Measurements from ENCODE around the gene PCDHGB4. TPM values are rescaled to one million over a fixed set of nuclear protein-coding genes. Genes with fewer than 3 reads are reported as not detected.

PCDHGB4 gene
- total and polyA plus RNA-seq, 2 of the 8 experiments (the other 6 are each of a cell fraction or from before 2014, with no cell fraction given), result 8.0 to 9.1 TPM

DNA sequence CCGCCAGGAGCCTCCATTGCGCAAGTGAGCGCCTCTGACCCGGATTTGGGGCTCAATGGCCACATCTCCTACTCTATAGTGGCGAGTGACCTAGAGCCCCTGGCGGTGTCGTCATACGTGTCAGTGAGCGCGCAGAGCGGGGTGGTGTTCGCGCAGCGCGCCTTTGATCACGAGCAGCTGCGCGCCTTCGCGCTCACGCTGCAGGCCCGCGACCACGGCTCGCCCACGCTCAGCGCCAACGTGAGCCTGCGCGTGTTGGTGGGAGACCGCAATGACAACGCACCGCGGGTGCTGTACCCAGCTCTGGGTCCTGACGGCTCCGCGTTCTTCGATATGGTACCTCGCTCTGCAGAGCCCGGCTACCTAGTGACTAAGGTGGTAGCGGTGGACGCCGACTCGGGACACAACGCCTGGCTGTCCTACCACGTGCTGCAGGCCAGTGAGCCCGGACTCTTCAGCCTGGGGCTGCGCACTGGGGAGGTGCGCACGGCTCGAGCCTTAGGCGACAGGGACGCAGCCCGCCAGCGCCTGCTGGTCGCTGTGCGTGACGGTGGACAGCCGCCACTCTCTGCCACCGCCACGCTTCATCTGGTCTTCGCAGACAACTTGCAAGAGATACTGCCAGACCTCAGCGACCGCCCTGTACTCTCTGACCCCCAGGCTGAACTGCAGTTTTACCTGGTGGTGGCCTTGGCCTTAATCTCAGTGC, 22.3 kb downstream of the PCDHGB4 start:
- 95% methylated on average over 62 of the region's 64 CpGs; no CpG with 5 or more reads in 1 of the 2 experiments for WGBS, 2 experiments (ENCODE audit: extremely low coverage in 1 of 2, insufficient coverage in 1 of 2, insufficient read length in 1 of 2, insufficient replicate concordance in 2 of 2, low coverage in 1 of 2, low lambda C conversion rate in 2 of 2, missing lambda C conversion rate in 1 of 2)
- Histone ChIP-seq H3K18ac (ENCODE audit: extremely low read depth, low read length) (no peak overlapping the region), H3K56ac (replicated peaks; ENCODE audit: insufficient read length, low read depth, low read length) (no peak overlapping the region), H3K9me3 (ENCODE audit: insufficient read depth in 2 of 2, low read depth in 1 of 2, low read length in 1 of 2) (peaks cover 2 to 11% of the 10 kb centered on the region in 2 experiments; a peak in 2 of 4 replicates), H2BK20ac (ENCODE audit: low read length) (no peak overlapping the region), H3K4me1 (replicated peaks in 1 of 4; ENCODE audit: control insufficient read depth in 3 of 4, insufficient read depth in 4 of 4, low read length in 3 of 4) (no peaks in the 10 kb centered on the region), H4K20me1 (replicated peaks in 1 of 2; ENCODE audit: control insufficient read depth in 1 of 2, insufficient read depth in 2 of 2, low read length in 2 of 2) (peaks cover 0 to 1% of the 10 kb centered on the region in 2 experiments), H3K4me3 (ENCODE audit: extremely low read depth in 1 of 4, insufficient read depth in 2 of 4, low read depth in 3 of 4, low read length in 4 of 4) (no peak overlapping the region), H3K27ac (ENCODE audit: low read depth, low read length) (no peak overlapping the region), H4K5ac (ENCODE audit: insufficient read length, low read depth, low read length) (no peak overlapping the region), H3K9ac (replicated peaks in 1 of 4; ENCODE audit: extremely low read depth in 1 of 4, low read depth in 3 of 4, low read length in 3 of 4) (no peak overlapping the region), H2BK15ac (ENCODE audit: low read length) (no peak overlapping the region), H4K8ac (ENCODE audit: extremely low read depth, insufficient read depth, low read length) (no peak overlapping the region), H3K36me3 (ENCODE audit: control insufficient read depth in 2 of 4, insufficient read depth in 4 of 4, low read length in 3 of 4) (peaks cover 0 to 3% (median 0%) of the 10 kb centered on the region in 4 experiments; a peak in 1 of 8 replicates), H4K91ac (replicated peaks; ENCODE audit: insufficient read length, low read length) (no peak overlapping the region), H2BK120ac (replicated peaks; ENCODE audit: low read depth, low read length) (no peak overlapping the region), H2BK12ac (ENCODE audit: low read depth, low read length) (no peak overlapping the region), H3K79me1 (ENCODE audit: low read depth, low read length) (no peaks in the 10 kb centered on the region), H3K4ac (replicated peaks; ENCODE audit: insufficient read length, low read depth, low read length) (no peak overlapping the region), H2AFZ (ENCODE audit: low read length) (no peak overlapping the region), H3K79me2 (ENCODE audit: control insufficient read depth in 1 of 2, insufficient read depth in 2 of 2, low read length in 2 of 2) (no peaks in the 10 kb centered on the region), H2AK5ac (ENCODE audit: low read depth, low read length) (peak overlapping the region; percentile 70; the same call in 1 of the 2 replicates), H3K4me2 (ENCODE audit: insufficient read depth in 1 of 2, low read depth in 2 of 2, low read length in 2 of 2) (no peak overlapping the region), H3K23me2 (ENCODE audit: low read depth, low read length) (peaks cover 2% of the 10 kb centered on the region; the same call in 1 of the 2 replicates), H3K27me3 (replicated peaks in 1 of 4; ENCODE audit: control insufficient read depth in 3 of 4, extremely low read depth in 1 of 4, insufficient read depth in 3 of 4, low read length in 3 of 4) (peaks cover 0 to 10% (median 6%) of the 10 kb centered on the region in 4 experiments; a peak in 6 of 7 replicates), H2BK5ac (ENCODE audit: low read depth, low read length) (no peak overlapping the region), H3K14ac (ENCODE audit: insufficient read length) (no peak overlapping the region), H3K23ac (ENCODE audit: insufficient read length) (no peak overlapping the region)
- CTCF ChIA-PET (ENCODE audit: partially characterized antibody), result interaction anchor here (0.7 to 23.3 kb wide), 6 partner anchors 9 to 187 kb away, joined by 3 to 1236 read pairs (median 3); partner anchors contain the start of genes PCDHB14 and PCDHGC5
- no peak for DNase-seq (ENCODE audit: low read depth in 1 of 2, low spot score in 2 of 2)
- TF ChIP-seq HDAC6 (IDR thresholded peaks at IDR 0.05; ENCODE audit: low read depth, low read length) (no peak), CEBPB (IDR thresholded peaks at IDR 0.05; ENCODE audit: low read depth, low read length) (0 out of 2 replicates have a peak, but pooled peaks have one; percentile 34), CREB1 (IDR thresholded peaks at IDR 0.05) (no peak), ZNF274 (IDR thresholded peaks at IDR 0.05; ENCODE audit: borderline replicate concordance, extremely low read depth, low read length) (no peak)
- FAIRE-seq, result no peak
- POLR2A ChIA-PET (ENCODE audit: partially characterized antibody), result no interaction called here

Data from H1 (cell line).